Kidney (tissue), 14 donors: ENCODE measurements around the gene CORO1C. TPM values are rescaled to one million over a fixed set of nuclear protein-coding genes. Genes with fewer than 3 reads are reported as not detected.

Source experiments
- DNase-seq, 5 donors: peaks; one replicate each; pipeline ENCODE4 v3.0.0-alpha.2; 2013 to 2020
- FAIRE-seq: peaks from 2 replicates; lab custom pipeline; 2012; peaks lifted over from hg19 to GRCh38; lab: Jason Lieb, UNC
- H3K27ac ChIP-seq, 2 donors: one replicate each; pipeline ENCODE4 v1.7.0; 2013; ENCODE audit warnings: low read depth in 2 of 2, low read length in 2 of 2, inconsistent platforms in 1 of 2
- H3K27me3 ChIP-seq: one replicate; pipeline ENCODE4 v1.7.1; 2013; ENCODE audit warnings: low read length, inconsistent platforms; ENCODE audit not compliant: control insufficient read depth, insufficient read depth
- H3K36me3 ChIP-seq, 3 donors: one replicate each; pipeline versions ENCODE4 v1.7.0 to v1.7.1; 2013; ENCODE audit warnings: low read length in 3 of 3, control low read depth in 1 of 3, inconsistent platforms in 1 of 3; ENCODE audit not compliant: insufficient read depth in 3 of 3, control insufficient read depth in 2 of 3
- H3K4me1 ChIP-seq, 3 donors: one replicate each; pipeline versions ENCODE4 v1.7.0 to v1.7.1; 2013; ENCODE audit warnings: low read length in 3 of 3, inconsistent platforms in 1 of 3, low read depth in 1 of 3; ENCODE audit not compliant: control insufficient read depth in 2 of 3, insufficient read depth in 2 of 3
- H3K4me3 ChIP-seq, 3 donors: one replicate each; pipeline versions ENCODE4 v1.7.0 to v1.8.1; 2013; ENCODE audit warnings: low read length in 3 of 3, control low read depth in 1 of 3, inconsistent platforms in 1 of 3
- H3K9ac ChIP-seq, 3 donors: one replicate each; pipeline versions ENCODE4 v1.7.0 to v1.7.1; 2013; ENCODE audit warnings: low read length in 3 of 3, control low read depth in 1 of 3, inconsistent platforms in 1 of 3
- H3K9me3 ChIP-seq, 3 donors: one replicate each; pipeline versions ENCODE4 v1.7.0 to v1.7.1; 2013; ENCODE audit warnings: low read length in 3 of 3, control low read depth in 1 of 3, inconsistent platforms in 1 of 3; ENCODE audit not compliant: control insufficient read depth in 2 of 3, insufficient read depth in 1 of 3
- CTCF ChIP-seq: IDR thresholded peaks from 3 replicates; pipeline ENCODE4 v1.5.1; 2012; ENCODE audit warnings: mild to moderate bottlenecking, moderate library complexity, borderline replicate concordance; ENCODE audit not compliant: insufficient read depth; ENCODE audit errors: extremely low read depth
- intact Hi-C: fragments of 100-400 bp; cut with DNase I; formaldehyde crosslinking; loops from one replicate; pipeline ENCODE4 v1.11.1; 2022
- polyA plus RNA-seq: library from polyadenylated mRNA; stranded (reverse); fragments of 350-450 nt; fragmentation: Illumina TruSeq; extraction: RNeasy Lipid Tissue Mini Kit (QIAGEN cat#74804); gene quantifications from one replicate; pipeline ENCODE4 v1.2.3, GENCODE V29; 2014; ENCODE audit warnings: low read depth, low replicate concordance; ENCODE audit not compliant: insufficient read depth
- total RNA-seq: library from RNA; stranded (reverse); fragmentation: NEBNext Ultra II Directional; extraction: Animal tissue kit (Norgen Biotek cat#: 25700); gene quantifications from one replicate; pipeline ENCODE4 v1.2.1, GENCODE V29; 2021
- donor health status: control.
- donor health status: control.
- donor health status: control.
- donor health status: control.
- donor health status: control.
- donor health status: DM: yes; HTN: yes; CAD: no.
- donor health status: Normal renal cell carcinoma (clear cell type).

CORO1C gene
- total and polyA plus RNA-seq, 2 donors from 2014 or later, result 16.6 to 104 TPM

GRCh38 chr12:108671110-108671509, 60.2 kb downstream of the CORO1C start:
- intact Hi-C loops, result no loop called here
- DNase-seq (no peak), FAIRE-seq (no peak)
- H3K4me3 ChIP-seq, result no peak overlapping the region
- H3K36me3 ChIP-seq, result no peaks in the 10 kb centered on the region
- no peak for TF ChIP-seq CTCF
- no peaks in the 10 kb centered on the region for H3K9me3 ChIP-seq
- no peak overlapping the region for H3K27ac ChIP-seq
- H3K27me3 ChIP-seq, result no peaks in the 10 kb centered on the region
- H3K9ac ChIP-seq, result no peak overlapping the region
- H3K4me1 ChIP-seq, result peaks cover 0 to 7% (median 0%) of the 10 kb centered on the region in 3 donors

GRCh38 chr12:108670066-108670631, 61.2 kb downstream of the CORO1C start:
- no peak overlapping the region for H3K9ac ChIP-seq
- intact Hi-C loops, result no loop called here
- no peak for DNase-seq

GRCh38 chr12:108668542-108668941, 62.8 kb downstream of the CORO1C start:
- DNase-seq, result no peak
- Histone ChIP-seq H3K9ac (no peak overlapping the region), H3K9me3 (no peaks in the 10 kb centered on the region), H3K27me3 (no peaks in the 10 kb centered on the region), H3K4me1 (peaks cover 0 to 18% (median 9%) of the 10 kb centered on the region in 3 donors), H3K4me3 (no peak overlapping the region), H3K36me3 (no peaks in the 10 kb centered on the region), H3K27ac (no peak overlapping the region)
- intact Hi-C loops, result loop anchor here (10.0 kb wide), 1 partner anchor 136 kb away; no protein-coding TSS in a partner anchor
- no peak for TF ChIP-seq CTCF
- no peak for FAIRE-seq

More at GRCh38 chr12:108670066-108670631, 61.2 kb downstream of the CORO1C start:
- TF ChIP-seq CTCF, result no peak
- Histone ChIP-seq H3K4me1 (peaks cover 0 to 12% (median 4%) of the 10 kb centered on the region in 3 donors), H3K4me3 (no peak overlapping the region), H3K27ac (no peak overlapping the region), H3K27me3 (no peaks in the 10 kb centered on the region), H3K9me3 (no peaks in the 10 kb centered on the region), H3K36me3 (no peaks in the 10 kb centered on the region)
- FAIRE-seq, result no peak
